ENCODE data around the gene SNRPD2. TPM values are rescaled to one million over a fixed set of nuclear protein-coding genes. Genes with fewer than 3 reads are reported as not detected.

Gene SNRPD2
- total RNA-seq, 1 donor from 2014 or later = 219 TPM

- Histone ChIP-seq H3K4me3 (ENCODE audit: low read depth, low read length) (no peak overlapping the region), H3K36me3 (ENCODE audit: control insufficient read depth, insufficient read depth, low read length) (no peaks in the 10 kb centered on the region), H3K27me3 (ENCODE audit: control insufficient read depth, insufficient read depth, low read length) (peaks cover 9% of the 10 kb centered on the region)
- DNase-seq (ENCODE audit: low read depth) = no peak
- no peak for TF ChIP-seq CTCF (IDR thresholded peaks at IDR 0.05; ENCODE audit: insufficient read depth, low read length, poor library complexity, severe bottlenecking)
Observed at GRCh38 chr19:45660636-45661035, 31.1 kb downstream of the SNRPD2 start.

- no peaks in the 10 kb centered on the region for H3K36me3 ChIP-seq (ENCODE audit: control insufficient read depth, insufficient read depth, low read length)
- no peak overlapping the region for H3K4me3 ChIP-seq (ENCODE audit: low read depth, low read length)
- peaks cover 9% of the 10 kb centered on the region for H3K27me3 ChIP-seq (ENCODE audit: control insufficient read depth, insufficient read depth, low read length)
- no peak for DNase-seq (ENCODE audit: low read depth)
- no peak for TF ChIP-seq CTCF (IDR thresholded peaks at IDR 0.05; ENCODE audit: insufficient read depth, low read length, poor library complexity, severe bottlenecking)
Observed at GRCh38 chr19:45659096-45659729, 32.5 kb downstream of the SNRPD2 start.

- TF ChIP-seq CTCF (IDR thresholded peaks at IDR 0.05; ENCODE audit: insufficient read depth, low read length, poor library complexity, severe bottlenecking) = no peak
Observed at GRCh38 chr19:45657520-45658167, 34.1 kb downstream of the SNRPD2 start.

GRCh38 chr19:45655073-45655472 is 36.7 kb downstream of the SNRPD2 start:
- no peak for TF ChIP-seq CTCF (IDR thresholded peaks at IDR 0.05; ENCODE audit: insufficient read depth, low read length, poor library complexity, severe bottlenecking)
- no peak for DNase-seq (ENCODE audit: low read depth)
- Histone ChIP-seq H3K36me3 (ENCODE audit: control insufficient read depth, insufficient read depth, low read length) (no peaks in the 10 kb centered on the region), H3K27me3 (ENCODE audit: control insufficient read depth, insufficient read depth, low read length) (peaks cover 7% of the 10 kb centered on the region), H3K4me3 (ENCODE audit: low read depth, low read length) (no peak overlapping the region)

More at GRCh38 chr19:45657520-45658167, 34.1 kb downstream of the SNRPD2 start:
- Histone ChIP-seq H3K36me3 (ENCODE audit: control insufficient read depth, insufficient read depth, low read length) (no peaks in the 10 kb centered on the region), H3K27me3 (ENCODE audit: control insufficient read depth, insufficient read depth, low read length) (peaks cover 7% of the 10 kb centered on the region), H3K4me3 (ENCODE audit: low read depth, low read length) (no peak overlapping the region)
- DNase-seq (ENCODE audit: low read depth) = no peak

GRCh38 chr19:45653634-45654033 is 38.1 kb downstream of the SNRPD2 start:
- no peaks in the 10 kb centered on the region for H3K27me3 ChIP-seq (ENCODE audit: control insufficient read depth, insufficient read depth, low read length)
- H3K36me3 ChIP-seq (ENCODE audit: control insufficient read depth, insufficient read depth, low read length) = no peaks in the 10 kb centered on the region
- DNase-seq (ENCODE audit: low read depth) = no peak
- H3K4me3 ChIP-seq (ENCODE audit: low read depth, low read length) = no peak overlapping the region
- TF ChIP-seq CTCF (IDR thresholded peaks at IDR 0.05; ENCODE audit: insufficient read depth, low read length, poor library complexity, severe bottlenecking) = no peak
